Thoracic aorta endothelial cell (primary cell): ENCODE measurements around the gene SERHL2. TPM values are rescaled to one million over a fixed set of nuclear protein-coding genes. Genes with fewer than 3 reads are reported as not detected.

Experiments
- small RNA-seq: library from RNA; depleted of rRNA; stranded (forward); fragments of <200 nt; gene quantifications from one replicate; pipeline ENCODE3, GENCODE V24; 2012
- total RNA-seq: library from RNA; depleted of rRNA; stranded (reverse); fragments of >200 nt; gene quantifications from 2 replicates; pipeline ENCODE4 v1.2.3, GENCODE V29; 2012

Gene SERHL2, protein sequence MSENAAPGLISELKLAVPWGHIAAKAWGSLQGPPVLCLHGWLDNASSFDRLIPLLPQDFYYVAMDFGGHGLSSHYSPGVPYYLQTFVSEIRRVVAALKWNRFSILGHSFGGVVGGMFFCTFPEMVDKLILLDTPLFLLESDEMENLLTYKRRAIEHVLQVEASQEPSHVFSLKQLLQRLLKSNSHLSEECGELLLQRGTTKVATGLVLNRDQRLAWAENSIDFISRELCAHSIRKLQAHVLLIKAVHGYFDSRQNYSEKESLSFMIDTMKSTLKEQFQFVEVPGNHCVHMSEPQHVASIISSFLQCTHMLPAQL
- 1.3 and 1.4 TPM in 2 replicates for total RNA-seq

DNA sequence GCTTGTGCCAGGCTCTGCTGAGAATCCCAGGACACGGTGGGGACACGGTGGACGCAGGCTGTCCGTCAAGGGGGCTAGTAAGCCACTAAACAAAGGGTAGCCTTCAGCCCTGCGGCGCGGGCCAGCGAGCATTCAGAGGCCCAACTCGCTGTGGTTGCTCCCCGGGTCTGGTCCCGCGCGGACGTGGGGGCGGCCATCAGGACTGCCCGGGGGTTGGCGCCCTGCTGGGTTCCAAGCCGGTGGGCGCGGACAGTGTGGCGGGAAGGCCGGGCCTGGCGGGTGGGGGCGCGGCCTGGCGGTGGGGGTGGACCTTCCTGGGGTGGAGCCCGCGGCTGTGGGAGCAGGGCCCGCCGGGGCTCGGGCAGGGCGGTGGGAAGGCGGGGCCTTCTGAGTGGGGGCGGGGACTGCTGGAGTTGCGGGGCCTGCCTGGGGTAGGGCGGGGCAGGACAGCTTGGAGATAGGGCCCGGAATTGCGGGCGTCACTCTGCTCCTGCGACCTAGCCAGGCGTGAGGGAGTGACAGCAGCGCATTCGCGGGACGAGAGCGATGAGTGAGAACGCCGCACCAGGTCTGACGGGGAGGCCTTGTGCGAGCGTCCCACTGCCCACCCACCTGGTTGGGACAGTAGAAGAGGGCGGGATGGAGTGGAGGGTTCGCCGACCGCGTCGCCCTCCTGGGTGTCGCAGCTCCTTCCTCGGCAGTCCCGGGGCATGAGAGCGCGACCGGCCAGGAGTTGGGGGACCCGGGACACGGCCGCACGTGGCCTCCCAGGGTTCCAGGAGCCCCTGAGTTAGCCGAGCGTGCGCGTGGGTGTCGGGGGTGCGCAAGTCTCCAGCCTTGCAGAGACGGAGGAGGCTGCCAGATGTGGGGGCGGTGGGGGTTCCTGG is at the start of gene SERHL2:
Gene SERHL2, plus strand, starts transcription at position 482 of the 887 bp plus-strand sequence. Its CDS starts 65 bp downstream, at position 547.

DNA sequence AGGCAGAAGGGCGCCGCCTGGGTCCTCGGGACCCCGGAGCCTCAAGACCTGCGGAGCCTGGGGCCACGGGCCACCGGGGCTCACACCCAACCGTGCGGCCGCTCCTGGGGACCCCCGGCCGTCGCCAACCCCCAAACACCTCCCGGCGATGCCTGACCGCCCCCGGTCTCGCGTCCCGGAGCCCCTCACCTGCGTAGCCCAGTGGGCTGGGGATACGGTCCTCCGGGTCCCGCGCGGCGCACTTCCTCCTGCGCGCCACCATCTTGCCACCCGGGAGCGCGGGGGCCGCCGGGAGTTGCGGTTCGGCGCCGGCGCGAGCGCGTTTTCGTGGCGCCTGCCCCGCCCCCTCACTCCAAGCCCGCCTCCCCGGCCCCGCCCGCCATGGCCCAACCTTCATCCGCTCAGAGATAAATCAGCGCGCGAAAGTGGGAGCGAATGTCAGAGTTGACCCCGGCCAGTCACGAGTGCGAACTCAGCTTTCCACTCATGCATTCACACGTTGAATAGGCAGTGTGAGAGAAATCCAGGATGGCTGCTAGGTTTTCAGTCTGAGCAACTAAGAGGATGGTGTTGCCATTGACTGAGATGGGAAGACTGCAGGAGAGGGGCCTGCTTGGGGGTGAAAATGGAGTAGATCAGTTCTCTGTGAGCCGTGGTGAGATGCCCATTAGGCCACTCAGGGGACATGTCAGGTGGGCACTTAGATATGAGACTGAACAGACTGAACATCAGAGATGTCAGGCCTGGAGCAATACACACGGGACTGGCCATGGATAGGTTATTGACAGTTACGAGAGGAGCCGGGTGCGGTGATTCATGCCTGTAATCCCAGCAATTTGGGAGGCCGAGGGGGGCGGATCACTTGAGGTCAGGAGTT is 34.0 kb upstream of the SERHL2 start, which contains the start of gene RRP7A:
Gene RRP7A, minus strand, starts transcription at position 272 of the 877 bp plus-strand sequence. Its CDS starts 10 bp downstream, at position 262.

GRCh38 chr22:42614312-42615091 is 60.7 kb downstream of the SERHL2 start, which contains the start of gene POLDIP3:
Gene POLDIP3 (minus strand): TSS chr22:42614883. CDS start chr22:42614857, 26 bp downstream.

Small RNA genes within 50 kb of the gene (small RNA-seq; reads per million reads assigned to genes)
- not detected for gene RN7SKP80
- not detected for gene RNU6-513P

Other genes starting within 250 kb of the SERHL2 start
- gene NFAM1, start 121.6 kb upstream of the SERHL2 start, total RNA-seq, result not detected in 2 replicates
- 36.0 and 48.2 TPM in 2 replicates for gene RRP7A, start 34.2 kb upstream of the SERHL2 start, total RNA-seq
- 31.1 and 32.3 TPM in 2 replicates for gene POLDIP3, start 60.9 kb downstream of the SERHL2 start, total RNA-seq
- gene ATP5MGL, start 86.6 kb downstream of the SERHL2 start, total RNA-seq, result 1.1 and 2.4 TPM in 2 replicates
- gene CYB5R3, start 95.4 kb downstream of the SERHL2 start, total RNA-seq, result 54.8 and 76.9 TPM in 2 replicates
- gene A4GALT, start 166.9 kb downstream of the SERHL2 start, total RNA-seq, result 10.6 and 12.4 TPM in 2 replicates